GM19455 (cell line): ENCODE measurements around the gene STKLD1.
"Not testable (repeated sequence)": the region's sequence is repeated elsewhere in the genome, so short reads cannot be mapped to it uniquely, and the experiment has no call there.

ENCODE experiments used
- ATAC-seq: cut with Tn5 transposase; IDR thresholded peaks from one replicate; pipeline ENCODE4 v1.9.1; 2021; ENCODE audit not compliant: unreplicated experiment

Gene STKLD1

DNA sequence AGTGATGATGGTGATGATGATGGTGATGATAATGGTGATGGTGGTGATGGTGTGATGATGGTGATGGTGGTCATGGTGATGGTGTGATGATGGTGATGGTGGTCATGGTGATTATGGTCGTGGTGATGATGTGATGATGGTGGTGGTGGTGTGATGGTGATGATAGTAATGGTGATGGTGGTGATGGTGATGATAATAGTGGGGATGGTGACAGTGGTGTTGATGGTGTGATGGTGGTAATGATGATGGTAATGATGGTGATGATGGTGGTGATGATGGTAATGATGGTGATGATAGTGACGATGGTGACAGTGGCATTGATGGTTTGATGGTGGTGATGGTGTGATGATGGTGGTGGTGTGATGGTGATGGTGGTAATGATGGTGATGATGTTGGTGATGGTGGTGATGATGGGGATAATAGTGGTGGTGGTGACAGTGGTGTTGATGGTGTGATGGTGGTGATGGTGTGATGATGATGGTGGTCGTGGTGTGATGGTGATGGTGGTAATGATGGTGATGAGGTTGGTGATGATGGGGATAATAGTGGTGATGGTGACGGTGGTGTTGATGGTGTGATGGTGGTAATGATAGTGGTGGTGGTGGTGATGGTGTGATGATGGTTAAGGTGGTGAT, 6.5 kb downstream of the STKLD1 start:
- no peak for ATAC-seq

- no peak for ATAC-seq
These were observed 7.3 kb downstream of the STKLD1 start for GRCh38 chr9:133383438-133383837.

DNA sequence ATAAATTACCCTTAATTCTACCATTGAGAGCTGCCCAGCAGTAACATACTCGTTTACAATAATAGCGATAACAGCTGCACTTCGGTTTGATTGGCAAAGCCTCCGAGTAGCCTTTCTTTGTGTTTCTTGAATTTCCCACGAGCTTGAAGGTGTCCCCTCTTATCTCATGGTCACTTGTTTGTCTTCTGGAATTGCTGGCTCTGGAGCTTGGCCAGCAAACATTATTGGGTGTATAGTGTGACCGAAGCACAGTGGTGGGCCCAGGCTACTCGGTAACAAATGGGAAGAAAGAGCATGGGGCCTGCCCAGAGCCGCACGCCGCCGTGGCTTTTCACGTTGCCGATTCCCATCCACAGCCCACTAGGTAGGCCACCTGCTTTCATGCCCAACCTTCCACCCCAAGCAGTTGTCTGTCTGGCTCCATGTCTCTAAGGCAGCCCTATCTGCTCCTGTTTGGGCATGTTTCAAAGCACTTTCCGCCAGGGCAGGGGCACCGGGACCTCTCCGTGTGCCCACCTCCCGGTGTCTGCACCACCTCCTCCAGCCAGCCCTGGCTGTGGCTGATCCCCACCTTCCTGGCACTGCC, 8.7 kb downstream of the STKLD1 start:
- ATAC-seq = no peak

DNA sequence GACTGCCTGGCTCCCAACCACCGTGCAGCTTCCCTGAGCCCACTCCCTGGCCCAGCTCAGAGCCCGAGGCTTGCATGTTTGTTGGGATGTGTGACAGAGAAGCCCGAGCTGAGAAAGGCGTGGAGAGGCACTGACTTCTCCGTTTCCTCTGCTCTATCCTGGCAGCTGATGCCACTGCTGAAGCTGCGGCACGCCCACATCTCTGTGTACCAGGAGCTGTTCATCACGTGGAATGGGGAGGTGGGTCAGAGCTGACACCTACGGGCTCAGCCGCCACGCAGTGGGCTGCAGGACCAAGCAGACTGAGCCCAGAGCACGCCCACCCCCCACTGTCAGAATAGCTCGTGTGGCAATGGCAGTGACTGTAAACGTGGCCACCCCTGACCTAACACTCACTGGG, 9.3 kb downstream of the STKLD1 start:
- ATAC-seq = no peak

- no peak for ATAC-seq
These were observed 10.2 kb downstream of the STKLD1 start for GRCh38 chr9:133386338-133386737.

- no peak for ATAC-seq
These were observed 11.5 kb downstream of the STKLD1 start for GRCh38 chr9:133387680-133388079.

DNA sequence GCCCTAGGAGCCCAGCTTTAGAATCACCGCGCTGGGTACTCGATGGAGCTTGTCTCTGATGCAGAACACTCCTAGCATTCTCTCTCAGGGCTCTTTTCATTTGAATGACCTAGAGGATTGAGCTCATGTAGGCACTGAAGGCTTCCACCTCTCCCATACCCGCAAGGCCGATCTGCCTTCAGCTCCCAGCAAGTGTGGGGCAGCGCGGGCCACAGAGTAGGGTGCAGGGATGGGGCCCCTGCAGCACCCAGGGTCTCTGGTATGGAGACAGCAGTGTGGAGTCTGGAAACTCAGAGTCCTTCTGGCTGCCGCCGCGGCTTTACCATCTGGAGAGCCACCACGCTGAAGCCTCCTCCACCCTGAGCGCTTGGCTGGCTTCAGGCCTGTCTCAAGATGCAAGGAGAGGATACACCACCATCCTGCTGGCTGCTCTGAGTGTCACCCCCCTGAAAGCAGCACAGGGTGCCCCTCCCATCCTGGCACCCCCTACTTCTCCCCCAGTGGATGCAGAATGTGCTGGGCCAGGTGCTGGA, 12.9 kb downstream of the STKLD1 start:
- ATAC-seq = no peak

- no peak for ATAC-seq
These were observed 13.4 kb downstream of the STKLD1 start for GRCh38 chr9:133389562-133389961.

GRCh38 chr9:133390713-133391112, 14.5 kb downstream of the STKLD1 start:
- no peak for ATAC-seq

DNA sequence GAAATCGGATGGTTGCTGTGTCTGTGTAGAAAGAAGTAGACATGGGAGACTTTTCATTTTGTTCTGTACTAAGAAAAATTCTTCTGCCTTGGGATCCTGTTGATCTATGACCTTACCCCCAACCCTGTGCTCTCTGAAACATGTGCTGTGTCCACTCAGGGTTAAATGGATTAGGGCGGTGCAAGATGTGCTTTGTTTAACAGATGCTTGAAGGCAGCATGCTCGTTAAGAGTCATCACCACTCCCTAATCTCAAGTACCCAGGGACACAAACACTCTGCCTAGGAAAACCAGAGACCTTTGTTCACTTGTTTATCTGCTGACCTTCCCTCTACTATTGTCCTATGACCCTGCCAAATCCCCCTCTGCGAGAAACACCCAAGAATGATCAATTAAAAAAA, 15.3 kb downstream of the STKLD1 start:
- not testable (repeated sequence) for ATAC-seq

DNA sequence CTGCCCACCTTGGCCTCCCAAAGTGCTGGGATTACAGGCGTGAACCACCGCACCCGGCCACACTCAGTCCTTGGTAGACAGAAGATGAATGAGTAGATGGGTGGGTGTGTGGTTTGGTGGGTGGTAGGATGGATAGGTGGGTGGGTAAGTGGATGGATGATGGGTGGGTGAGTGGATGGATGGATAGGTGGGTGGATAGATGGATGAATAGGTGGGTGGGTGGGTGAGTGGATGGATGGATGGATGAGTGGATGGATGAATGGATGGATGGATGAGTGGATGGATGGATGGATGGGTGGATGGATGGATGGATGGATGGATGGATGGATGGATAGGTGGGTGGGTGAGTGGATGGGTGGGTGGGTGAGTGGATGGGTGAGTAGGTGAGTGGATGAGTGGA, 16.1 kb downstream of the STKLD1 start:
- ATAC-seq = not testable (repeated sequence)

DNA sequence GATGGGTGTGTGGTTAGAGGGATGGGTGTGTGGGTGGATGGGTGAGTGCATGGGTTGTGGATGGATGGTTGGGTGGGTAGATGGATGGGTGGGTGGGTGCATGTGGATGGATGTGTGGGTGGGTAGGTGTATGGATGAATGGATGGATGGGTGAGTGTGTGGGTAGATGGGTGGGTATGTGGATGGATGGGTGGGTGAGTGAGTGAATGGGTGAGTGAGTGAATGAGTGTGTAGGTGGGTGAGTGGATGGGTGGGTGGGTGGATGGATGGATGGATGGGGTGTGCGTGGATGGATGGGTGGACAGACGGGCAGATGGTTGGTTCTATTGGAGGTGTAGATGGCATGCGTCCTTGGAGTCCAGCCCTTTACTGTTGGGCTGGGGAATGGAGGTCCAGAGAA, 17.2 kb downstream of the STKLD1 start:
- no peak for ATAC-seq

DNA sequence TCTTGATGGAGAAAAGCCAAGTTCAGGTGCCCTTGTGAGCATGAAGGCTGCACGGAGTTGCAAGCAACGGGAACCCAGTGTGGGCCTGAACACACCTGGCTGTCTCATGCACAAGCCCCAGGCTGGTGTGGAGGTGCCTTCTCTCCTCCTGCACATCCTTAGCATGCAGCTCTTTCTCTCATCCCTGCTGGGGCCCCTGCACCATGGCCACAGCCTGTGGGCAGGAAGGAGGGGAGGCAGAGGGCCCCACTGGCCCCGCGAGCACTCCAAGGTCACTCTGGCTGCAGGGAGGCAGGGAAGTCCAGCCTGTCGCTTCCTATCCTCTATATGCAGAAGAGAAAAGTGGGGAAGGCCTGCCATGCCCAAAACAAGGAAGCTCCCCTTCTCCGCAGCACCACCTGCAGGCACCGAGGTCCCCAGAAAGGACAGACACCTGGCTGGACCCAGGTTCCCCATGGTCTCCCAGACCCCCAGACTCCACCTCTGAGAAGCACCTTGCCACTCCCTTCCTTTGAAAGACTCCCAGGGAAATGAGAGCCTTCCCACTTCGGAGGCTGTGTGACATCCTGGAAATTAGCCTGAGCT, 18.6 kb downstream of the STKLD1 start:
- no peak for ATAC-seq

- no peak for ATAC-seq
These were observed 20.8 kb downstream of the STKLD1 start for GRCh38 chr9:133396952-133397351.

DNA sequence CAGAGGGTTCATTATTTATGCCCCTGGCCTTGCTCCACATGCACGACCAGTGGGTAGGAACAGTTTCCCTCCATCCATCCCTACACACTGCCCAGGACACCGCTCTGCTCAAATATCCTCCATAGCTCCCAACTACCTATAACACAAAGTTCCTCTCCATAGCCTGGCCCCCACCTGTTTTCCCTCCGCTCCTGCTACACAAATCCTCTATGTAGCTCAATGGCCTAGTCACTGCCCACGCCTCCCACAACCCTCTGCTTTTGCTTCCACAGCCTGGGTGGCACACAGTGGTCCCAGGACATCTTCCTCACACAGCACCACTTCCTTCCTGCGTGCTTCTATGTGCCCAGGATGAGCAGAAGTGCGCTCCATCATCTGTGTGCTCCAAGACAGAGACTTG, 21.2 kb downstream of the STKLD1 start:
- ATAC-seq = no peak

- no peak for ATAC-seq
These were observed 21.7 kb downstream of the STKLD1 start for GRCh38 chr9:133397895-133398294.

GRCh38 chr9:133400292-133400691, 24.1 kb downstream of the STKLD1 start:
- ATAC-seq = no peak

- ATAC-seq = no peak
These were observed 25.4 kb downstream of the STKLD1 start for GRCh38 chr9:133401588-133401987.

DNA sequence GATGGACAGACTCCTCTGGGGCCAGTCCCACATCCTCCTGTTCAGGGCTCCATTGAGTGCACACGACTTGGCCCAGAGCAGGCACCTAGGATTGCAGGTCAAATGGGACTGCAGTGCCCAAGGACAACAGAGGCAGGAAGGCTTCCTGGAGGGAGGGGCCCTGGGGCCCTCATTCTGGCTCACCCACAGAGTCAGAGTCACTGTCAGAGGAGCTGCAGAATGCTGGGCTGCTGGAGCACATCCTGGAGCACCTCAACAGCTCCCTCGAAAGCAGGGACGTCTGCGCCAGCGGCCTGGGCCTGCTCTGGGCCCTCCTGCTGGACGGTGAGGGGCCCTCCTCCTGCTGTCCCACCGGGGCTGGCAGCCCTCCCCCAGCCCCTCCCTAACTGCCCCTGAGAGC, 26.5 kb downstream of the STKLD1 start:
- no peak for ATAC-seq

DNA sequence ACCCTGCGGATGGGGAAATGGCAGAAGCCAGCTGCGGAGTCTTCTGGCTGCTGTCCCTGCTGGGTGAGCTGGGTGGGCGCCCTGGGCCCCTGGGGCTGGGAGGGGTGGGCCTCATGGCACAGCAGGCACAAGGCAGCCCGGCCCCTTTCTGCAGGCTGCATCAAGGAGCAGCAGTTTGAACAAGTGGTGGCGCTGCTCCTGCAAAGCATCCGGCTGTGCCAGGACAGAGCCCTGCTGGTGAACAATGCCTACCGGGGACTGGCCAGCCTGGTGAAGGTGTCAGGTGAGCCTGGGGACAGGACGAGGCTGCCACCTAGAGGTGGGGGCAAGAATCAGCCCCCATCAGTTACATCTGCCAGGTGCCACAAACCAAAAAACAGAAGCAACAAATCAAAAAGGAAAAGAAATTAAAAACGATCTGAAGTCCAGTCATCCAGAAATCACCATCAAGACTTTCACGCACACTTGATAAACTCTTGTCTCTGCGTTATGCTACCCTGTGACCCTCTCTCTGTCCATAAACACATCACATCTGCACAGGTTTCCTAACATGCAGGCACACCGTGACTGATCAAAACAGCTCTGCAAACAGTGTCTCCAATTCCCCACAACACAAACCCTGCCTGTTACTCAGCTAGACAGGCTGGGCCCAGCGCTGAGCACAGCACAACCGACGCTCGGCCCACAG, 27.7 kb downstream of the STKLD1 start:
- ATAC-seq = no peak

- no peak for ATAC-seq
These were observed 28.4 kb downstream of the STKLD1 start for GRCh38 chr9:133404454-133405002.
